HEK293 (cell line): ENCODE results near the gene ABCC3.

Source experiments
- CTCF ChIA-PET: fragments of 350-600 bp; formaldehyde crosslinking; extraction: SDS; loops from one replicate; lab custom pipeline; 2021; ENCODE audit warnings: antibody characterized with exemption; lab: Yijun Ruan, JAX
- POLR2A ChIA-PET: fragments of 300-600 bp; formaldehyde crosslinking; extraction: SDS; loops from one replicate; lab custom pipeline; 2020; ENCODE audit warnings: antibody characterized with exemption, inconsistent platforms; lab: Yijun Ruan, JAX
- H3K27ac ChIP-seq: fragments of 200-500 bp; sonication (Bioruptor generic); 2 replicates; pipeline ENCODE4 v1.5.1; 2014; ENCODE audit warnings: low read depth, low read length, control low read depth, inconsistent platforms; ENCODE audit errors: extremely low read depth
- H3K36me3 ChIP-seq, 2 experiments: fragments of 200-500 bp in 1 of 2; sonication (Bioruptor generic) in 1 of 2; 1 replicate in 1 of 2; 2 replicates in 1 of 2; pipeline ENCODE4 v1.5.1; 2014 to 2017; ENCODE audit warnings: inconsistent platforms in 2 of 2, low read length in 2 of 2; ENCODE audit not compliant: control insufficient read depth in 2 of 2, insufficient read depth in 1 of 2
- H3K4me1 ChIP-seq: fragments of 200-500 bp; sonication (Bioruptor generic); 2 replicates; pipeline ENCODE4 v1.5.1; 2014; ENCODE audit warnings: mild to moderate bottlenecking, low read length, inconsistent platforms; ENCODE audit not compliant: control insufficient read depth, insufficient read depth
- H3K4me3 ChIP-seq: 2 replicates; pipeline ENCODE4 v1.5.1; 2011; ENCODE audit warnings: low read depth, mild to moderate bottlenecking, control low read depth, low read length, moderate library complexity
- H3K9me3 ChIP-seq: fragments of 200-500 bp; sonication (Bioruptor generic); 2 replicates; pipeline ENCODE4 v1.5.1; 2014; ENCODE audit warnings: low read depth, low read length, inconsistent platforms; ENCODE audit not compliant: control insufficient read depth, insufficient read depth
- GLIS1 ChIP-seq: fragments of 450-650 bp; formaldehyde crosslinking; IDR thresholded peaks from 2 replicates; pipeline ENCODE4 v1.5.1; 2016; ENCODE audit warnings: missing biosample characterization, missing genetic modification characterization
- OSR2 ChIP-seq: fragments of 450-650 bp; formaldehyde crosslinking; IDR thresholded peaks from 2 replicates; pipeline ENCODE4 v1.5.1; 2016; ENCODE audit warnings: missing biosample characterization, missing genetic modification characterization
- WT1 ChIP-seq: fragments of 450-650 bp; formaldehyde crosslinking; IDR thresholded peaks from 2 replicates; pipeline ENCODE4 v1.5.1; 2016; ENCODE audit warnings: missing biosample characterization, missing genetic modification characterization
- ZBTB48 ChIP-seq: fragments of 450-650 bp; formaldehyde crosslinking; IDR thresholded peaks from 2 replicates; pipeline ENCODE4 v1.5.1; 2016; ENCODE audit warnings: missing biosample characterization, missing genetic modification characterization
- ZNF175 ChIP-seq: fragments of 450-650 bp; formaldehyde crosslinking; IDR thresholded peaks from 2 replicates; pipeline ENCODE4 v1.5.1; 2016; ENCODE audit warnings: missing biosample characterization, missing genetic modification characterization
- ZNF221 ChIP-seq: fragments of 450-650 bp; formaldehyde crosslinking; IDR thresholded peaks from 2 replicates; pipeline ENCODE4 v1.5.1; 2017; ENCODE audit warnings: missing biosample characterization, missing genetic modification characterization, borderline replicate concordance
- ZNF223 ChIP-seq: fragments of 450-650 bp; formaldehyde crosslinking; IDR thresholded peaks from 2 replicates; pipeline ENCODE4 v1.5.1; 2016; ENCODE audit warnings: missing biosample characterization, missing genetic modification characterization
- ZNF302 ChIP-seq: fragments of 450-650 bp; formaldehyde crosslinking; IDR thresholded peaks from 2 replicates; pipeline ENCODE4 v1.5.1; 2016; ENCODE audit warnings: missing biosample characterization, missing genetic modification characterization, low read depth
- ZNF394 ChIP-seq: fragments of 450-650 bp; formaldehyde crosslinking; IDR thresholded peaks from 2 replicates; pipeline ENCODE4 v1.5.1; 2016; ENCODE audit warnings: missing biosample characterization, missing genetic modification characterization, mild to moderate bottlenecking, moderate library complexity, borderline replicate concordance
- ZNF416 ChIP-seq: fragments of 450-650 bp; formaldehyde crosslinking; IDR thresholded peaks from 2 replicates; pipeline ENCODE4 v1.5.1; 2016; ENCODE audit warnings: missing biosample characterization, missing genetic modification characterization
- ZNF423 ChIP-seq: fragments of 450-650 bp; formaldehyde crosslinking; IDR thresholded peaks from 2 replicates; pipeline ENCODE4 v1.5.1; 2016; ENCODE audit warnings: missing biosample characterization, missing genetic modification characterization
- ZNF510 ChIP-seq: fragments of 450-650 bp; formaldehyde crosslinking; IDR thresholded peaks from 2 replicates; pipeline ENCODE4 v1.5.1; 2018; ENCODE audit warnings: mild to moderate bottlenecking, missing genetic modification characterization, missing biosample characterization; ENCODE audit not compliant: insufficient replicate concordance
- ZNF837 ChIP-seq: fragments of 450-650 bp; formaldehyde crosslinking; IDR thresholded peaks from 2 replicates; pipeline ENCODE4 v1.5.1; 2016; ENCODE audit warnings: missing biosample characterization, missing genetic modification characterization
- TF ChIP-seq, protein P1 (sequence below): fragments of 450-650 bp; formaldehyde crosslinking; IDR thresholded peaks from 2 replicates; pipeline ENCODE4 v1.5.1; 2016; ENCODE audit warnings: missing biosample characterization, missing genetic modification characterization
- TF ChIP-seq, protein P2 (sequence below): fragments of 450-650 bp; formaldehyde crosslinking; IDR thresholded peaks from 2 replicates; pipeline ENCODE4 v1.5.1; 2016; ENCODE audit warnings: missing biosample characterization, missing genetic modification characterization, borderline replicate concordance
- TF ChIP-seq, protein P3 (sequence below): fragments of 450-650 bp; formaldehyde crosslinking; IDR thresholded peaks from 2 replicates; pipeline ENCODE4 v1.5.1; 2016; ENCODE audit warnings: missing biosample characterization, missing genetic modification characterization
- TF ChIP-seq, protein P4 (sequence below): fragments of 450-650 bp; formaldehyde crosslinking; IDR thresholded peaks from 2 replicates; pipeline ENCODE4 v1.5.1; 2016; ENCODE audit warnings: missing biosample characterization, missing genetic modification characterization
- TF ChIP-seq, protein P5 (sequence below): fragments of 450-650 bp; formaldehyde crosslinking; IDR thresholded peaks from 2 replicates; pipeline ENCODE4 v1.5.0; 2017; ENCODE audit warnings: missing biosample characterization, missing genetic modification characterization, borderline replicate concordance
- TF ChIP-seq, protein P6 (sequence below): fragments of 450-650 bp; formaldehyde crosslinking; IDR thresholded peaks from 2 replicates; pipeline ENCODE4 v1.5.1; 2016; ENCODE audit warnings: missing biosample characterization, missing genetic modification characterization, low read depth
- TF ChIP-seq, protein P7 (sequence below): IDR thresholded peaks from 2 replicates; pipeline ENCODE4 v1.6.1; 2011; ENCODE audit warnings: mild to moderate bottlenecking, low read depth, low read length, borderline replicate concordance

ABCC3 gene

DNA sequence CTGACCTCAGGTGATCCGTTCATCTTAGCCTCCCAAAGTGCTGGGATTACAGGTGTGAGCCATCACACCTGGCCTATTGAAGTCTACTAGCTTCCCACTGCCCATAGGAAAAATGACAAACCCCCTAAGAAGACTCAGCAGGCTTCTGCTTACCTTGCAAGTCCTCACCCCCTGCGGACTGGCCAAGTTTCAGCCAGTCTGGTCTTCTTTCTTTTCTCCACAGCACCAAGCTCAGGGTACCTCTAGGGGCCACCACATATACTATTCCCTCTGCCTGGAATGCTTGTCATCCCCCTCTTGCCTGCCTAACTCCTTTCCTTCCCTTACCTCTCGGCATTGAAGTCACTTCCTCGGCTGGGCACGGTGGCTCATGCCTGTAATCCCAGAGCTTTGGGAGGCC is 31.2 kb downstream of the ABCC3 start:
- peak; percentile 62; the same call in 1 of the 2 replicates for TF ChIP-seq GLIS1 (tag by site-specific recombination)
- TF ChIP-seq ZNF423 = no peak
- no peak for TF ChIP-seq ZNF223
- TF ChIP-seq, protein P1, sequence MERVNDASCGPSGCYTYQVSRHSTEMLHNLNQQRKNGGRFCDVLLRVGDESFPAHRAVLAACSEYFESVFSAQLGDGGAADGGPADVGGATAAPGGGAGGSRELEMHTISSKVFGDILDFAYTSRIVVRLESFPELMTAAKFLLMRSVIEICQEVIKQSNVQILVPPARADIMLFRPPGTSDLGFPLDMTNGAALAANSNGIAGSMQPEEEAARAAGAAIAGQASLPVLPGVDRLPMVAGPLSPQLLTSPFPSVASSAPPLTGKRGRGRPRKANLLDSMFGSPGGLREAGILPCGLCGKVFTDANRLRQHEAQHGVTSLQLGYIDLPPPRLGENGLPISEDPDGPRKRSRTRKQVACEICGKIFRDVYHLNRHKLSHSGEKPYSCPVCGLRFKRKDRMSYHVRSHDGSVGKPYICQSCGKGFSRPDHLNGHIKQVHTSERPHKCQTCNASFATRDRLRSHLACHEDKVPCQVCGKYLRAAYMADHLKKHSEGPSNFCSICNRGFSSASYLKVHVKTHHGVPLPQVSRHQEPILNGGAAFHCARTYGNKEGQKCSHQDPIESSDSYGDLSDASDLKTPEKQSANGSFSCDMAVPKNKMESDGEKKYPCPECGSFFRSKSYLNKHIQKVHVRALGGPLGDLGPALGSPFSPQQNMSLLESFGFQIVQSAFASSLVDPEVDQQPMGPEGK (tag by site-specific recombination) = no peak
- no peak for TF ChIP-seq ZNF394 (tag by site-specific recombination)
- no peak for TF ChIP-seq WT1 (tag by site-specific recombination)
- TF ChIP-seq, protein P2, sequence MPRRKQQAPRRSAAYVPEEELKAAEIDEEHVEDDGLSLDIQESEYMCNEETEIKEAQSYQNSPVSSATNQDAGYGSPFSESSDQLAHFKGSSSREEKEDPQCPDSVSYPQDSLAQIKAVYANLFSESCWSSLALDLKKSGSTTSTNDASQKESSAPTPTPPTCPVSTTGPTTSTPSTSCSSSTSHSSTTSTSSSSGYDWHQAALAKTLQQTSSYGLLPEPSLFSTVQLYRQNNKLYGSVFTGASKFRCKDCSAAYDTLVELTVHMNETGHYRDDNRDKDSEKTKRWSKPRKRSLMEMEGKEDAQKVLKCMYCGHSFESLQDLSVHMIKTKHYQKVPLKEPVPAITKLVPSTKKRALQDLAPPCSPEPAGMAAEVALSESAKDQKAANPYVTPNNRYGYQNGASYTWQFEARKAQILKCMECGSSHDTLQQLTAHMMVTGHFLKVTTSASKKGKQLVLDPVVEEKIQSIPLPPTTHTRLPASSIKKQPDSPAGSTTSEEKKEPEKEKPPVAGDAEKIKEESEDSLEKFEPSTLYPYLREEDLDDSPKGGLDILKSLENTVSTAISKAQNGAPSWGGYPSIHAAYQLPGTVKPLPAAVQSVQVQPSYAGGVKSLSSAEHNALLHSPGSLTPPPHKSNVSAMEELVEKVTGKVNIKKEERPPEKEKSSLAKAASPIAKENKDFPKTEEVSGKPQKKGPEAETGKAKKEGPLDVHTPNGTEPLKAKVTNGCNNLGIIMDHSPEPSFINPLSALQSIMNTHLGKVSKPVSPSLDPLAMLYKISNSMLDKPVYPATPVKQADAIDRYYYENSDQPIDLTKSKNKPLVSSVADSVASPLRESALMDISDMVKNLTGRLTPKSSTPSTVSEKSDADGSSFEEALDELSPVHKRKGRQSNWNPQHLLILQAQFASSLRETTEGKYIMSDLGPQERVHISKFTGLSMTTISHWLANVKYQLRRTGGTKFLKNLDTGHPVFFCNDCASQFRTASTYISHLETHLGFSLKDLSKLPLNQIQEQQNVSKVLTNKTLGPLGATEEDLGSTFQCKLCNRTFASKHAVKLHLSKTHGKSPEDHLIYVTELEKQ (tag by site-specific recombination) = no peak
- TF ChIP-seq, all 188 proteins: peak for 1

DNA sequence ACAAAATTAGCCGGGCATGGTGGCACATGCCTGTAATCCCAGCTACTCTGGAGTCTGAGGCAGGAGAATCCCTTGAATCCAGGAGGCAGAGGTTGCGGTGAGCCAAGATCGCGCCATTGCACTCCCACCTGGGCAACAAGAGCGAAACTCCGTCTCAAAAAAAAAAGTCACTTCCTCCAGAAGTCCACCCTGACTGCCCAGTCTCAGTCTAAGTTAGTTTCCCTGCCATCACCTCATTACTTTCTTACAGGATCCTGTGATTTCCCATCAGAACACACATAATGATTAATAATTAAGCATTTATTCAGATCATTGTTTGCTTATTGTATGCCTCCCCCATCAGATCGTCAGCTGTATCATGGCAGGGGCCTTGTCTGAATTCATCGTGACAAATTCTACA is 31.6 kb downstream of the ABCC3 start:
- Histone ChIP-seq H3K9me3 (no peaks in the 10 kb centered on the region), H3K4me1 (no peaks in the 10 kb centered on the region; the same call in 1 of the 2 replicates), H3K27ac (no peak overlapping the region), H3K36me3 (no peaks in the 10 kb centered on the region), H3K4me3 (no peak overlapping the region)
- POLR2A ChIA-PET = no interaction called here
- TF ChIP-seq, protein P3, sequence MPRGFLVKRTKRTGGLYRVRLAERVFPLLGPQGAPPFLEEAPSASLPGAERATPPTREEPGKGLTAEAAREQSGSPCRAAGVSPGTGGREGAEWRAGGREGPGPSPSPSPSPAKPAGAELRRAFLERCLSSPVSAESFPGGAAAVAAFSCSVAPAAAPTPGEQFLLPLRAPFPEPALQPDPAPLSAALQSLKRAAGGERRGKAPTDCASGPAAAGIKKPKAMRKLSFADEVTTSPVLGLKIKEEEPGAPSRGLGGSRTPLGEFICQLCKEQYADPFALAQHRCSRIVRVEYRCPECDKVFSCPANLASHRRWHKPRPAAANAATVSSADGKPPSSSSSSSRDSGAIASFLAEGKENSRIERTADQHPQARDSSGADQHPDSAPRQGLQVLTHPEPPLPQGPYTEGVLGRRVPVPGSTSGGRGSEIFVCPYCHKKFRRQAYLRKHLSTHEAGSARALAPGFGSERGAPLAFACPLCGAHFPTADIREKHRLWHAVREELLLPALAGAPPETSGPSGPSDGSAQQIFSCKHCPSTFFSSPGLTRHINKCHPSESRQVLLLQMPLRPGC (tag by site-specific recombination) = no peak
- TF ChIP-seq, protein P4, sequence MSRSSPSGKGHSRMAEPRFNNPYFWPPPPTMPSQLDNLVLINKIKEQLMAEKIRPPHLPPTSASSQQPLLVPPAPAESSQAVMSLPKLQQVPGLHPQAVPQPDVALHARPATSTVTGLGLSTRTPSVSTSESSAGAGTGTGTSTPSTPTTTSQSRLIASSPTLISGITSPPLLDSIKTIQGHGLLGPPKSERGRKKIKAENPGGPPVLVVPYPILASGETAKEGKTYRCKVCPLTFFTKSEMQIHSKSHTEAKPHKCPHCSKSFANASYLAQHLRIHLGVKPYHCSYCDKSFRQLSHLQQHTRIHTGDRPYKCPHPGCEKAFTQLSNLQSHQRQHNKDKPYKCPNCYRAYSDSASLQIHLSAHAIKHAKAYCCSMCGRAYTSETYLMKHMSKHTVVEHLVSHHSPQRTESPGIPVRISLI (tag by site-specific recombination) = no peak
- TF ChIP-seq ZNF302 = no peak
- TF ChIP-seq ZNF510 (tag by site-specific recombination) = no peak
- TF ChIP-seq, protein P5, sequence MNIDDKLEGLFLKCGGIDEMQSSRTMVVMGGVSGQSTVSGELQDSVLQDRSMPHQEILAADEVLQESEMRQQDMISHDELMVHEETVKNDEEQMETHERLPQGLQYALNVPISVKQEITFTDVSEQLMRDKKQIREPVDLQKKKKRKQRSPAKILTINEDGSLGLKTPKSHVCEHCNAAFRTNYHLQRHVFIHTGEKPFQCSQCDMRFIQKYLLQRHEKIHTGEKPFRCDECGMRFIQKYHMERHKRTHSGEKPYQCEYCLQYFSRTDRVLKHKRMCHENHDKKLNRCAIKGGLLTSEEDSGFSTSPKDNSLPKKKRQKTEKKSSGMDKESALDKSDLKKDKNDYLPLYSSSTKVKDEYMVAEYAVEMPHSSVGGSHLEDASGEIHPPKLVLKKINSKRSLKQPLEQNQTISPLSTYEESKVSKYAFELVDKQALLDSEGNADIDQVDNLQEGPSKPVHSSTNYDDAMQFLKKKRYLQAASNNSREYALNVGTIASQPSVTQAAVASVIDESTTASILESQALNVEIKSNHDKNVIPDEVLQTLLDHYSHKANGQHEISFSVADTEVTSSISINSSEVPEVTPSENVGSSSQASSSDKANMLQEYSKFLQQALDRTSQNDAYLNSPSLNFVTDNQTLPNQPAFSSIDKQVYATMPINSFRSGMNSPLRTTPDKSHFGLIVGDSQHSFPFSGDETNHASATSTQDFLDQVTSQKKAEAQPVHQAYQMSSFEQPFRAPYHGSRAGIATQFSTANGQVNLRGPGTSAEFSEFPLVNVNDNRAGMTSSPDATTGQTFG = no peak
- TF ChIP-seq, protein P6, sequence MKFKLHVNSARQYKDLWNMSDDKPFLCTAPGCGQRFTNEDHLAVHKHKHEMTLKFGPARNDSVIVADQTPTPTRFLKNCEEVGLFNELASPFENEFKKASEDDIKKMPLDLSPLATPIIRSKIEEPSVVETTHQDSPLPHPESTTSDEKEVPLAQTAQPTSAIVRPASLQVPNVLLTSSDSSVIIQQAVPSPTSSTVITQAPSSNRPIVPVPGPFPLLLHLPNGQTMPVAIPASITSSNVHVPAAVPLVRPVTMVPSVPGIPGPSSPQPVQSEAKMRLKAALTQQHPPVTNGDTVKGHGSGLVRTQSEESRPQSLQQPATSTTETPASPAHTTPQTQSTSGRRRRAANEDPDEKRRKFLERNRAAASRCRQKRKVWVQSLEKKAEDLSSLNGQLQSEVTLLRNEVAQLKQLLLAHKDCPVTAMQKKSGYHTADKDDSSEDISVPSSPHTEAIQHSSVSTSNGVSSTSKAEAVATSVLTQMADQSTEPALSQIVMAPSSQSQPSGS (tag by site-specific recombination) = no peak
- no peak for TF ChIP-seq ZNF221 (tag by site-specific recombination)
- TF ChIP-seq, protein P7, sequence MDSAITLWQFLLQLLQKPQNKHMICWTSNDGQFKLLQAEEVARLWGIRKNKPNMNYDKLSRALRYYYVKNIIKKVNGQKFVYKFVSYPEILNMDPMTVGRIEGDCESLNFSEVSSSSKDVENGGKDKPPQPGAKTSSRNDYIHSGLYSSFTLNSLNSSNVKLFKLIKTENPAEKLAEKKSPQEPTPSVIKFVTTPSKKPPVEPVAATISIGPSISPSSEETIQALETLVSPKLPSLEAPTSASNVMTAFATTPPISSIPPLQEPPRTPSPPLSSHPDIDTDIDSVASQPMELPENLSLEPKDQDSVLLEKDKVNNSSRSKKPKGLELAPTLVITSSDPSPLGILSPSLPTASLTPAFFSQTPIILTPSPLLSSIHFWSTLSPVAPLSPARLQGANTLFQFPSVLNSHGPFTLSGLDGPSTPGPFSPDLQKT = no peak
- no peak for TF ChIP-seq ZNF416 (tag by site-specific recombination)
- no peak for TF ChIP-seq OSR2 (tag by site-specific recombination)
- no peak for TF ChIP-seq ZNF175 (tag by site-specific recombination)
- no peak for TF ChIP-seq ZNF837 (tag by site-specific recombination)
- no peak for TF ChIP-seq ZBTB48
- CTCF ChIA-PET = interaction anchor here (0.6 to 1.2 kb wide), 3 partner anchors 36 to 103 kb away, joined by 3 read pairs; no protein-coding TSS in a partner anchor

More for the DNA sequence above, 31.2 kb downstream of the ABCC3 start:
- CTCF ChIA-PET = interaction anchor here (0.6 to 1.2 kb wide), 4 partner anchors 35 to 864 kb away, joined by 3 read pairs; no protein-coding TSS in a partner anchor
- no peak overlapping the region for H3K27ac ChIP-seq
- no peaks in the 10 kb centered on the region for H3K36me3 ChIP-seq
- no peak overlapping the region for H3K4me3 ChIP-seq
- no peaks in the 10 kb centered on the region for H3K9me3 ChIP-seq
- H3K4me1 ChIP-seq = no peaks in the 10 kb centered on the region; the same call in 1 of the 2 replicates
- POLR2A ChIA-PET = interaction anchor here (0.7 kb wide), 1 partner anchor 16 kb away, joined by 3 read pairs; no protein-coding TSS in a partner anchor
